Panc1 (cell line): ENCODE results near the gene HGFAC.

Experiments used
- CTCF ChIP-seq: fragments of 450-650 bp; IDR thresholded peaks from 2 replicates; pipeline ENCODE4 v1.5.1; 2017; ENCODE audit warnings: mild to moderate bottlenecking
- POLR2AphosphoS5 ChIP-seq: IDR thresholded peaks from 2 replicates; pipeline ENCODE4 v1.6.1; 2012; ENCODE audit warnings: mild to moderate bottlenecking, low read depth, low read length, moderate library complexity

- TF ChIP-seq CTCF (no peak), POLR2AphosphoS5 (no peak; the same call in 1 of the 2 replicates)
Observed at GRCh38 chr4:3461515-3462291, 19.9 kb downstream of the HGFAC start.
